Measurements from ENCODE around the gene ZNF398. TPM values are rescaled to one million over a fixed set of nuclear protein-coding genes. Genes with fewer than 3 reads are reported as not detected.

The ZNF398 gene
- total and polyA plus RNA-seq, 2 of the 13 experiments (the other 11 are each of a cell fraction or from before 2014, with no cell fraction given), result 3.0 to 8.9 TPM

- TF ChIP-seq PITX1 (CRISPR knock-in tag; IDR thresholded peaks at IDR 0.05), result no peak
- TF ChIP-seq NFKB2 (CRISPR knock-in tag; IDR thresholded peaks at IDR 0.05; ENCODE audit: borderline replicate concordance), result peak; percentile 51; the same call in 1 of the 2 replicates
- peak; percentile 73; the same call in 1 of the 2 replicates for TF ChIP-seq DRAP1 (CRISPR knock-in tag; IDR thresholded peaks at IDR 0.05)
- TF ChIP-seq MAFG (CRISPR knock-in tag; IDR thresholded peaks at IDR 0.05), result no peak
- no peak for TF ChIP-seq ZNF337 (CRISPR knock-in tag; IDR thresholded peaks at IDR 0.05; ENCODE audit: borderline replicate concordance, low read depth)
- no peak for TF ChIP-seq ZFP41 (CRISPR knock-in tag; IDR thresholded peaks at IDR 0.05; ENCODE audit: borderline replicate concordance)
- TF ChIP-seq FOXA1 (IDR thresholded peaks at IDR 0.05), result no peak; the same call in 1 of the 2 replicates
- peak; percentile 99 for TF ChIP-seq FOXA1 (CRISPR knock-in tag; IDR thresholded peaks at IDR 0.05)
- TF ChIP-seq CC2D1A (CRISPR knock-in tag; IDR thresholded peaks at IDR 0.05), result no peak
- peak; percentile 76 for TF ChIP-seq YEATS4 (CRISPR knock-in tag; IDR thresholded peaks at IDR 0.05; ENCODE audit: borderline replicate concordance)
- TF ChIP-seq HNRNPH1 (optimal IDR thresholded peaks at IDR 0.05; ENCODE audit: low read depth, low read length), result no peak
- TF ChIP-seq ZNF460 (CRISPR knock-in tag; IDR thresholded peaks at IDR 0.05; ENCODE audit: borderline replicate concordance), result peak; percentile 16; the same call in 1 of the 2 replicates
- 0 out of 2 replicates have a peak, but pooled peaks have one; percentile 35 for TF ChIP-seq ZNF160 (CRISPR knock-in tag; IDR thresholded peaks at IDR 0.05)
- TF ChIP-seq, protein P1, sequence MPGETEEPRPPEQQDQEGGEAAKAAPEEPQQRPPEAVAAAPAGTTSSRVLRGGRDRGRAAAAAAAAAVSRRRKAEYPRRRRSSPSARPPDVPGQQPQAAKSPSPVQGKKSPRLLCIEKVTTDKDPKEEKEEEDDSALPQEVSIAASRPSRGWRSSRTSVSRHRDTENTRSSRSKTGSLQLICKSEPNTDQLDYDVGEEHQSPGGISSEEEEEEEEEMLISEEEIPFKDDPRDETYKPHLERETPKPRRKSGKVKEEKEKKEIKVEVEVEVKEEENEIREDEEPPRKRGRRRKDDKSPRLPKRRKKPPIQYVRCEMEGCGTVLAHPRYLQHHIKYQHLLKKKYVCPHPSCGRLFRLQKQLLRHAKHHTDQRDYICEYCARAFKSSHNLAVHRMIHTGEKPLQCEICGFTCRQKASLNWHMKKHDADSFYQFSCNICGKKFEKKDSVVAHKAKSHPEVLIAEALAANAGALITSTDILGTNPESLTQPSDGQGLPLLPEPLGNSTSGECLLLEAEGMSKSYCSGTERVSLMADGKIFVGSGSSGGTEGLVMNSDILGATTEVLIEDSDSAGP (CRISPR knock-in tag; IDR thresholded peaks at IDR 0.05; ENCODE audit: borderline replicate concordance), result peak; percentile 65
- TF ChIP-seq NFE2 (CRISPR knock-in tag; IDR thresholded peaks at IDR 0.05), result no peak
- no peak for TF ChIP-seq TBL1XR1 (IDR thresholded peaks at IDR 0.05; ENCODE audit: borderline replicate concordance, low read length, partially characterized antibody)
- no peak for TF ChIP-seq ZNF704 (CRISPR knock-in tag; IDR thresholded peaks at IDR 0.05; ENCODE audit: borderline replicate concordance)
- TF ChIP-seq ZNF367 (CRISPR knock-in tag; IDR thresholded peaks at IDR 0.05; ENCODE audit: borderline replicate concordance), result peak; percentile 60; the same call in 1 of the 2 replicates
- peak; percentile 41; the same call in 1 of the 2 replicates for TF ChIP-seq MEIS1 (CRISPR knock-in tag; IDR thresholded peaks at IDR 0.05; ENCODE audit: borderline replicate concordance)
- TF ChIP-seq, protein P2, sequence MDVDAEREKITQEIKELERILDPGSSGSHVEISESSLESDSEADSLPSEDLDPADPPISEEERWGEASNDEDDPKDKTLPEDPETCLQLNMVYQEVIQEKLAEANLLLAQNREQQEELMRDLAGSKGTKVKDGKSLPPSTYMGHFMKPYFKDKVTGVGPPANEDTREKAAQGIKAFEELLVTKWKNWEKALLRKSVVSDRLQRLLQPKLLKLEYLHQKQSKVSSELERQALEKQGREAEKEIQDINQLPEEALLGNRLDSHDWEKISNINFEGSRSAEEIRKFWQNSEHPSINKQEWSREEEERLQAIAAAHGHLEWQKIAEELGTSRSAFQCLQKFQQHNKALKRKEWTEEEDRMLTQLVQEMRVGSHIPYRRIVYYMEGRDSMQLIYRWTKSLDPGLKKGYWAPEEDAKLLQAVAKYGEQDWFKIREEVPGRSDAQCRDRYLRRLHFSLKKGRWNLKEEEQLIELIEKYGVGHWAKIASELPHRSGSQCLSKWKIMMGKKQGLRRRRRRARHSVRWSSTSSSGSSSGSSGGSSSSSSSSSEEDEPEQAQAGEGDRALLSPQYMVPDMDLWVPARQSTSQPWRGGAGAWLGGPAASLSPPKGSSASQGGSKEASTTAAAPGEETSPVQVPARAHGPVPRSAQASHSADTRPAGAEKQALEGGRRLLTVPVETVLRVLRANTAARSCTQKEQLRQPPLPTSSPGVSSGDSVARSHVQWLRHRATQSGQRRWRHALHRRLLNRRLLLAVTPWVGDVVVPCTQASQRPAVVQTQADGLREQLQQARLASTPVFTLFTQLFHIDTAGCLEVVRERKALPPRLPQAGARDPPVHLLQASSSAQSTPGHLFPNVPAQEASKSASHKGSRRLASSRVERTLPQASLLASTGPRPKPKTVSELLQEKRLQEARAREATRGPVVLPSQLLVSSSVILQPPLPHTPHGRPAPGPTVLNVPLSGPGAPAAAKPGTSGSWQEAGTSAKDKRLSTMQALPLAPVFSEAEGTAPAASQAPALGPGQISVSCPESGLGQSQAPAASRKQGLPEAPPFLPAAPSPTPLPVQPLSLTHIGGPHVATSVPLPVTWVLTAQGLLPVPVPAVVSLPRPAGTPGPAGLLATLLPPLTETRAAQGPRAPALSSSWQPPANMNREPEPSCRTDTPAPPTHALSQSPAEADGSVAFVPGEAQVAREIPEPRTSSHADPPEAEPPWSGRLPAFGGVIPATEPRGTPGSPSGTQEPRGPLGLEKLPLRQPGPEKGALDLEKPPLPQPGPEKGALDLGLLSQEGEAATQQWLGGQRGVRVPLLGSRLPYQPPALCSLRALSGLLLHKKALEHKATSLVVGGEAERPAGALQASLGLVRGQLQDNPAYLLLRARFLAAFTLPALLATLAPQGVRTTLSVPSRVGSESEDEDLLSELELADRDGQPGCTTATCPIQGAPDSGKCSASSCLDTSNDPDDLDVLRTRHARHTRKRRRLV (CRISPR knock-in tag; IDR thresholded peaks at IDR 0.05), result no peak
These were observed 48.2 kb downstream of the ZNF398 start, which contains the start of gene ZNF282 (continued) for GRCh38 chr7:149195180-149196150.
